Upper lobe of left lung (tissue), 6 donors: ENCODE measurements around the gene KRT75. TPM values are rescaled to one million over a fixed set of nuclear protein-coding genes. Genes with fewer than 3 reads are reported as not detected.

Source experiments
- ATAC-seq, 2 donors: fragments of 200-7000 bp; cut with Tn5 transposase; one replicate each; pipeline ENCODE4 v1.9.1; 2022; ENCODE audit warnings: mild to moderate bottlenecking in 2 of 2, moderate library complexity in 2 of 2; ENCODE audit not compliant: low FRiP score in 2 of 2
- DNase-seq, 2 donors: peaks; one replicate each; pipeline ENCODE4 v3.0.0-alpha.2; 2019 to 2020
- H3K27ac ChIP-seq, 4 donors: fragments of 200-600 bp; sonication (generic); one replicate each; pipeline ENCODE4 v1.5.1; 2016 to 2019
- H3K27me3 ChIP-seq, 4 donors: fragments of 200-600 bp; sonication (generic); one replicate each; pipeline ENCODE4 v1.5.1; 2017 to 2019
- H3K36me3 ChIP-seq, 4 donors: fragments of 200-600 bp; sonication (generic); one replicate each; pipeline ENCODE4 v1.5.1; 2016 to 2019
- H3K4me1 ChIP-seq, 4 donors: fragments of 200-600 bp; sonication (generic); one replicate each; pipeline ENCODE4 v1.5.1; 2018 to 2019
- H3K4me3 ChIP-seq, 4 donors: fragments of 200-600 bp; sonication (generic); one replicate each; pipeline ENCODE4 v1.5.1; 2017 to 2019; ENCODE audit warnings: mild to moderate bottlenecking in 2 of 4, moderate library complexity in 1 of 4
- H3K9me3 ChIP-seq, 4 donors: fragments of 200-600 bp; sonication (generic); one replicate each; pipeline ENCODE4 v1.5.1; 2018 to 2019
- CTCF ChIP-seq, 6 experiments: fragments of 450-650 bp in 4 of 6; fragments of 200-600 bp in 2 of 6; sonication (generic) in 2 of 6; IDR thresholded peaks; one replicate each; pipeline ENCODE4 v1.5.1; 2016 to 2019; ENCODE audit warnings: antibody characterized with exemption in 6 of 6
- EP300 ChIP-seq, 4 donors: sonication (generic); formaldehyde crosslinking; IDR thresholded peaks; one replicate each; pipeline ENCODE4 v1.5.1; 2017; ENCODE audit warnings: antibody characterized with exemption in 4 of 4, control low read depth in 2 of 4
- POLR2A ChIP-seq, 4 donors: fragments of 450-650 bp; IDR thresholded peaks; one replicate each; pipeline ENCODE4 v1.5.1; 2016 to 2017; ENCODE audit warnings: antibody characterized with exemption in 4 of 4, mild to moderate bottlenecking in 2 of 4
- POLR2AphosphoS5 ChIP-seq, 2 donors: sonication (generic); formaldehyde crosslinking; IDR thresholded peaks; one replicate each; pipeline ENCODE4 v1.5.1; 2017; ENCODE audit warnings: antibody characterized with exemption in 2 of 2
- WGBS, 2 donors: methylation state at CpG; one replicate each; pipeline ENCODE4 v1.1.5; 2017 to 2018; 5-methylcytosine and 5-hydroxymethylcytosine counted together
- total RNA-seq, 6 donors: library from RNA; depleted of rRNA in 4 of 6; stranded (reverse); fragments of >200 nt in 4 of 6; gene quantifications; one replicate each; pipeline versions ENCODE4 v1.1.0 to v1.2.1, GENCODE V29; 2016 to 2021
- donor health status: DM: no; HTN: no; CAD: no; lungs with moderate emphysema.
- donor health status: DM: no; HTN: yes; CAD: no; lungs with severe emphysema.

The KRT75 gene
- total RNA-seq, 6 donors from 2014 or later = not detected

GRCh38 chr12:52391618-52392002, 42.6 kb downstream of the KRT75 start:
- Histone ChIP-seq H3K27ac (no peak overlapping the region), H3K27me3 (no peaks in the 10 kb centered on the region), H3K9me3 (no peaks in the 10 kb centered on the region), H3K4me1 (no peaks in the 10 kb centered on the region), H3K4me3 (no peak overlapping the region), H3K36me3 (no peaks in the 10 kb centered on the region)
- WGBS, 2 donors = 17 to 61% methylated on average over 2 to 4 of the region's 4 CpGs
- DNase-seq (peak in 1 of 2 donors; percentile 51), ATAC-seq (no peak)
- no peak for TF ChIP-seq POLR2AphosphoS5 (IDR thresholded peaks at IDR 0.05)
- no peak for TF ChIP-seq CTCF (IDR thresholded peaks at IDR 0.05)
- no peak for TF ChIP-seq EP300 (IDR thresholded peaks at IDR 0.05)
- no peak for TF ChIP-seq POLR2A (IDR thresholded peaks at IDR 0.05)

- no peak overlapping the region for H3K27ac ChIP-seq
- peak in 1 of 2 donors; percentile 37 for ATAC-seq
Observed at GRCh38 chr12:52390739-52391617, 43.2 kb downstream of the KRT75 start.

GRCh38 chr12:52389313-52390207, 44.6 kb downstream of the KRT75 start:
- Histone ChIP-seq H3K4me3 (no peak overlapping the region), H3K27me3 (no peaks in the 10 kb centered on the region), H3K36me3 (no peaks in the 10 kb centered on the region), H3K4me1 (no peaks in the 10 kb centered on the region), H3K9me3 (no peaks in the 10 kb centered on the region), H3K27ac (no peak overlapping the region)
- DNase-seq = no peak
- 31 to 45% methylated on average over 8 to 9 of the region's 9 CpGs for WGBS, 2 donors
- no peak for ATAC-seq
- TF ChIP-seq POLR2AphosphoS5 (IDR thresholded peaks at IDR 0.05) (no peak), POLR2A (IDR thresholded peaks at IDR 0.05) (no peak), CTCF (IDR thresholded peaks at IDR 0.05) (no peak), EP300 (IDR thresholded peaks at IDR 0.05) (no peak)

More at GRCh38 chr12:52390739-52391617, 43.2 kb downstream of the KRT75 start:
- Histone ChIP-seq H3K4me1 (no peaks in the 10 kb centered on the region), H3K9me3 (no peaks in the 10 kb centered on the region), H3K4me3 (no peak overlapping the region), H3K27me3 (no peaks in the 10 kb centered on the region), H3K36me3 (no peaks in the 10 kb centered on the region)
- TF ChIP-seq CTCF (IDR thresholded peaks at IDR 0.05) (peak in 3 of 6 experiments; percentile 43 to 57 (median 44)), POLR2A (IDR thresholded peaks at IDR 0.05) (no peak)
- 46 to 75% methylated on average over 9 to 11 of the region's 11 CpGs for WGBS, 2 donors
- DNase-seq = no peak

GRCh38 chr12:52387859-52388258, 46.3 kb downstream of the KRT75 start:
- Histone ChIP-seq H3K27ac (no peak overlapping the region), H3K27me3 (no peaks in the 10 kb centered on the region), H3K4me1 (no peaks in the 10 kb centered on the region), H3K9me3 (no peaks in the 10 kb centered on the region), H3K36me3 (no peaks in the 10 kb centered on the region), H3K4me3 (no peak overlapping the region)
- TF ChIP-seq EP300 (IDR thresholded peaks at IDR 0.05) (no peak), POLR2AphosphoS5 (IDR thresholded peaks at IDR 0.05) (no peak), POLR2A (IDR thresholded peaks at IDR 0.05) (no peak), CTCF (IDR thresholded peaks at IDR 0.05) (no peak)
- 78 to 96% methylated on average over 2 of the region's 2 CpGs for WGBS, 2 donors
- DNase-seq (no peak), ATAC-seq (no peak)
